ENCODE data around the gene PHKG1. TPM values are rescaled to one million over a fixed set of nuclear protein-coding genes. Genes with fewer than 3 reads are reported as not detected.
"Not testable (repeated sequence)": the region's sequence is repeated elsewhere in the genome, so short reads cannot be mapped to it uniquely, and the experiment has no call there.

The PHKG1 gene
- total RNA-seq, 2 experiments from 2014 or later, result 2.9 to 3.0 TPM

DNA sequence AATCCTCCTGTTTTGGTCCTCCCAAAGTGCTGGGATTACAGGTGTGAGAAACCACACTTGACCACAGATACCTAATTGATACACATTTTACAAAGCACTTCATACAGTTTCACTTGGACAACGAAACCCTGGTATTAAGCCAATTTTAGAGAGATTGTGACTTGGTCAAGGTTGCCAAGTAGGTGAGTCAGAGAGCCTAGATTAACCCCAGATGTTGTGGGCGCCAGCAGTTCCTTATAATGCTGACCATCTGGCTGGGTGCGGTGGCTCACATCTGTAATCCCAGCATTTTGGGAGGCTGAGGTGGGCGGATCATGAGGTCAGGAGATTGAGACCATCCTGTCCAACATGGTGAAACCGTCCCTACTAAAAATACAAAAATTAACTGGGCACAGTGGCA is 4.9 kb upstream of the PHKG1 start:
- Mint-ChIP-seq H3K27me3 (no peaks in the 10 kb centered on the region), H3K4me3 (no peak overlapping the region), H3K36me3 (ENCODE audit: low read depth) (peaks cover 25% of the 10 kb centered on the region), H3K9me3 (no peaks in the 10 kb centered on the region), H3K4me1 (ENCODE audit: low read depth) (peaks cover 5% of the 10 kb centered on the region), H3K27ac (no peak overlapping the region)
- ChIA-PET CTCF (interaction anchor here (1.9 kb wide), 1 partner anchor 23 kb away, joined by 6 read pairs; no protein-coding TSS in a partner anchor), POLR2A (no interaction called here)
- TF ChIP-seq, protein P1, sequence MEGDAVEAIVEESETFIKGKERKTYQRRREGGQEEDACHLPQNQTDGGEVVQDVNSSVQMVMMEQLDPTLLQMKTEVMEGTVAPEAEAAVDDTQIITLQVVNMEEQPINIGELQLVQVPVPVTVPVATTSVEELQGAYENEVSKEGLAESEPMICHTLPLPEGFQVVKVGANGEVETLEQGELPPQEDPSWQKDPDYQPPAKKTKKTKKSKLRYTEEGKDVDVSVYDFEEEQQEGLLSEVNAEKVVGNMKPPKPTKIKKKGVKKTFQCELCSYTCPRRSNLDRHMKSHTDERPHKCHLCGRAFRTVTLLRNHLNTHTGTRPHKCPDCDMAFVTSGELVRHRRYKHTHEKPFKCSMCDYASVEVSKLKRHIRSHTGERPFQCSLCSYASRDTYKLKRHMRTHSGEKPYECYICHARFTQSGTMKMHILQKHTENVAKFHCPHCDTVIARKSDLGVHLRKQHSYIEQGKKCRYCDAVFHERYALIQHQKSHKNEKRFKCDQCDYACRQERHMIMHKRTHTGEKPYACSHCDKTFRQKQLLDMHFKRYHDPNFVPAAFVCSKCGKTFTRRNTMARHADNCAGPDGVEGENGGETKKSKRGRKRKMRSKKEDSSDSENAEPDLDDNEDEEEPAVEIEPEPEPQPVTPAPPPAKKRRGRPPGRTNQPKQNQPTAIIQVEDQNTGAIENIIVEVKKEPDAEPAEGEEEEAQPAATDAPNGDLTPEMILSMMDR (IDR thresholded peaks at IDR 0.05), result no peak
- intact Hi-C loops (cut with micrococcal nuclease), result no loop called here
- no peak for DNase-seq
- no peak for ATAC-seq

DNA sequence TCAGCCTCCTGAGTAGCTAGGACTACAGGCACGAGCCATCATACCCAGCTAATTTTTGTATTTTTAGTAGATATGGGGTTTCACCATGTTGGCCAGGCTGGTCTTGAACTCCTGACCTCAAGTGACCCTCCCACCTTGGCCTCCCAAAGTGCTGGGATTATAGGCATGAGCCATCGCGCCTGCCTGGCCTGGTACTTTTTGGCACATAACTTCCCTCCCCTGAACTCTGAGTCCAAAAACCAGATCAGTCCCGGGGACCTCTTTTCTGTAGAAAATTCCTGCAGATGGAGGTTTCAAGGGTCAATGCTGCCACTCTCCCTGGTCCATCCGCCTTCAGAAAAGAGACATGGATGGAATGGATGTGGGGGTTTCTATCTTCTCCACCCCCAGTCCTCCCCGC is 364 bp downstream of the PHKG1 start:
- H3K4me3 Mint-ChIP-seq; DNase-seq; H3K4me1 Mint-ChIP-seq (ENCODE audit: low read depth); H3K9me3 Mint-ChIP-seq; intact Hi-C loops (cut with micrococcal nuclease); H3K27me3 Mint-ChIP-seq; H3K36me3 Mint-ChIP-seq (ENCODE audit: low read depth); H3K27ac Mint-ChIP-seq; ATAC-seq: not testable (repeated sequence)
- ChIA-PET POLR2A (interaction anchor here (0.9 to 1.7 kb wide), 5 partner anchors 9 to 28 kb away, joined by 3 to 6 read pairs (median 3); partner anchors contain the start of gene SUMF2), CTCF (interaction anchor here (1.0 to 1.6 kb wide), 2 partner anchors 18 to 27 kb away, joined by 4 to 6 read pairs; no protein-coding TSS in a partner anchor)

DNA sequence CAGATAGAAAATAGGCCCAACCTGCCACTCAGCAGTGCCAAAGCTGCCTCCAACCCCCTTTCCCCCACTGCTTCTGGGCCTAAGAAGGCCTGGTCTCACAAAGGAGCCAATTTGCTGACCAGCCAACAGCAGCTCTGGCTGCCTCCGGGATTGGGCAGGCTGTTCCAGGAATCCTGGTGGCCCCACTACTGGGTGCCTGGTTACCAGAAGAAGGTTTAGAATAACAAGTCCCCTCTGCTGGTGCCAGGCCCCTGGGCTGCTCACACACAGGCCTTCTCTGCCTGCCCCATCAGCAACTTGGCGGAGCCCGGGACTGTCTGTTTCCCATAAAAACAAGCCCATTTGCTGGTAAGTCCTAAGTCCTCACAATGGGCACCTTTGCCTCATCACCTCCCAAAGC is 1.2 kb downstream of the PHKG1 start:
- TF ChIP-seq, protein P1 (IDR thresholded peaks at IDR 0.05), result no peak
- ATAC-seq (no peak), DNase-seq (no peak)
- peaks cover 8% of the 10 kb centered on the region for H3K36me3 Mint-ChIP-seq (ENCODE audit: low read depth)
- intact Hi-C loops (cut with micrococcal nuclease), result no loop called here
- no peaks in the 10 kb centered on the region for H3K27me3 Mint-ChIP-seq
- ChIA-PET CTCF (interaction anchor here (1.0 kb wide), 1 partner anchor 17 kb away, joined by 6 read pairs; no protein-coding TSS in a partner anchor), POLR2A (interaction anchor here (0.9 to 1.7 kb wide), 4 partner anchors 8 to 27 kb away, joined by 3 to 6 read pairs (median 4); partner anchors contain the start of gene SUMF2)
- no peaks in the 10 kb centered on the region for H3K4me1 Mint-ChIP-seq (ENCODE audit: low read depth)
- H3K4me3 Mint-ChIP-seq, result no peak overlapping the region
- H3K27ac Mint-ChIP-seq, result no peak overlapping the region
- no peaks in the 10 kb centered on the region for H3K9me3 Mint-ChIP-seq

DNA sequence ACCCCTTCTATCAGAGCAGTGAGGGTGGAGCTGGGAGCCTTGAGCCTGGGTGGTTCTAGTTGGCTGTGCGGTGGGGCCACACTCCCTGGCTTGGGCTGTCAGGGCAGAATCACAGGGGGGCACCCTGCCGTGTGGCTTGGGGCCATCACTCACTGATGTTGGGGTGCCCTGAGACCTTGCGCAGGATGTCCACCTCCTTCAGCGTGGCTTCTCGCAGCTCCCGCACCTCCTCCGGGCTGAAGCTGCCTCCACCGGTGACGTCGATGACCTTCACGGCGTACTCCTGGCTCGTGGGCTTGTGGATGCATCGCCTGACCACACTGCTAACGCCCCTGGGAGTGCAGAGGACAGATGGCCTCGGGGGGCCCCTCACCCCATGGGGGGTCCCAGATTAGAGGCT is 5.3 kb downstream of the PHKG1 start:
- intact Hi-C loops (cut with micrococcal nuclease), result no loop called here
- Mint-ChIP-seq H3K27me3 (no peaks in the 10 kb centered on the region), H3K36me3 (ENCODE audit: low read depth) (peaks cover 9% of the 10 kb centered on the region), H3K4me1 (ENCODE audit: low read depth) (no peaks in the 10 kb centered on the region), H3K4me3 (no peak overlapping the region), H3K9me3 (no peaks in the 10 kb centered on the region), H3K27ac (no peak overlapping the region)
- POLR2A ChIA-PET, result interaction anchor here (0.8 to 2.2 kb wide), 4 partner anchors 9 to 21 kb away, joined by 3 to 7 read pairs (median 3); no protein-coding TSS in a partner anchor
- no peak for ATAC-seq
- CTCF ChIA-PET, result no interaction called here
- no peak for DNase-seq
- TF ChIP-seq, protein P1 (IDR thresholded peaks at IDR 0.05), result no peak

DNA sequence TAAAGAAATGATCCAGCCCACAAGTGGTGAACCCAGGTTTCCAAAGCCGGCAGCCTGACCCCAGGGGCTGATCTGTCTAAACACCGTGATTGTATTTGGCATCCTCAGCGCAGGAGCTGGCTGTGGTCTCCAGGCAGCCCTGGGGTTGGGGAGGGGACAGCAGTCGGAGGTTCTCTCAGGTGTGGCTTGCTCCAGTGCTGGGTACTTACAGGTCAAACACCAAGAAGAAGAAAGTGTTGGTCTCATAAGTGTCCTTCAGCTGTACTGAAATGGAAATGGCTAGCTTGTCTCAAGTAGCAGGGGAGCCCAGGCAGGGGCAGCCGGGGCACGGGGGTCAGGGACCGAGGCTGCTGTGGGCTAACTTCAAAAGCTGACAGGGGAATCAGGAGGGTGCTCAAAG is 6.0 kb downstream of the PHKG1 start:
- H3K27ac Mint-ChIP-seq, result no peak overlapping the region
- intact Hi-C loops (cut with micrococcal nuclease), result no loop called here
- no peak for ATAC-seq
- no peaks in the 10 kb centered on the region for H3K4me1 Mint-ChIP-seq (ENCODE audit: low read depth)
- peaks cover 11% of the 10 kb centered on the region for H3K36me3 Mint-ChIP-seq (ENCODE audit: low read depth)
- no peak overlapping the region for H3K4me3 Mint-ChIP-seq
- ChIA-PET POLR2A (interaction anchor here (1.0 to 2.2 kb wide), 2 partner anchors 9 to 20 kb away, joined by 3 to 7 read pairs; no protein-coding TSS in a partner anchor), CTCF (interaction anchor here (1.0 kb wide), 1 partner anchor 13 kb away, joined by 5 read pairs; no protein-coding TSS in a partner anchor)
- H3K9me3 Mint-ChIP-seq, result no peaks in the 10 kb centered on the region
- no peaks in the 10 kb centered on the region for H3K27me3 Mint-ChIP-seq
- TF ChIP-seq, protein P1 (IDR thresholded peaks at IDR 0.05), result no peak
- DNase-seq, result no peak
